DOHH2 (cell line): ENCODE data around the gene SLX4IP.

Experiments used
- H3F3A ChIP-seq: fragments of 200-600 bp; sonication (generic), shearing (Covaris generic); 2 replicates; pipeline ENCODE4 v1.6.0; 2016; ENCODE audit warnings: antibody characterized with exemption, mild to moderate bottlenecking; ENCODE audit not compliant: control insufficient read depth, insufficient read depth
- H3K27ac ChIP-seq: fragments of 200-600 bp; sonication (generic); 2 replicates; pipeline ENCODE4 v1.5.1; 2014; ENCODE audit warnings: low read depth, mild to moderate bottlenecking, low read length, moderate library complexity
- H3K27me3 ChIP-seq: fragments of 200-600 bp; sonication (generic); 2 replicates; pipeline ENCODE4 v1.6.1; 2014; ENCODE audit warnings: mild to moderate bottlenecking, low read length, mixed read lengths; ENCODE audit not compliant: control insufficient read depth
- H3K36me3 ChIP-seq: fragments of 200-600 bp; sonication (generic); 2 replicates; pipeline ENCODE4 v1.6.1; 2014; ENCODE audit warnings: mild to moderate bottlenecking, low read length, moderate library complexity, mixed read lengths; ENCODE audit not compliant: control insufficient read depth
- H3K4me1 ChIP-seq: fragments of 200-600 bp; sonication (generic); 2 replicates; pipeline ENCODE4 v1.6.1; 2014; ENCODE audit warnings: mild to moderate bottlenecking, low read length, mixed read lengths; ENCODE audit not compliant: control insufficient read depth
- H3K4me2 ChIP-seq: fragments of 200-600 bp; sonication (generic); 2 replicates; pipeline ENCODE4 v1.6.0; 2014; ENCODE audit warnings: mild to moderate bottlenecking, low read length, moderate library complexity
- H3K4me3 ChIP-seq: fragments of 200-600 bp; sonication (generic); 2 replicates; pipeline ENCODE4 v1.5.1; 2014; ENCODE audit warnings: mild to moderate bottlenecking, low read length, mixed read lengths
- H3K79me2 ChIP-seq: fragments of 200-600 bp; sonication (generic); 2 replicates; pipeline ENCODE4 v1.6.1; 2014; ENCODE audit warnings: mild to moderate bottlenecking, low read length, mixed read lengths; ENCODE audit not compliant: control insufficient read depth
- H3K9me2 ChIP-seq: fragments of 200-600 bp; sonication (generic); replicated peaks from 2 replicates; pipeline ENCODE4 v1.6.1; 2014; ENCODE audit warnings: mild to moderate bottlenecking, low read length, mixed read lengths; ENCODE audit not compliant: control insufficient read depth
- H3K9me3 ChIP-seq: fragments of 200-600 bp; sonication (generic); 2 replicates; pipeline ENCODE4 v1.6.1; 2014; ENCODE audit warnings: antibody characterized with exemption, low read length, mixed read lengths; ENCODE audit not compliant: control insufficient read depth, insufficient read depth
- H4K20me1 ChIP-seq: fragments of 200-600 bp; sonication (generic); 2 replicates; pipeline ENCODE4 v1.6.0; 2014; ENCODE audit warnings: low read depth, mild to moderate bottlenecking, antibody characterized with exemption, low read length, moderate library complexity; ENCODE audit not compliant: control insufficient read depth, insufficient read depth
- EZH2phosphoT487 ChIP-seq: fragments of 200-600 bp; sonication (generic); IDR thresholded peaks from 2 replicates; pipeline ENCODE4 v1.6.1; 2017; ENCODE audit warnings: borderline replicate concordance, mild to moderate bottlenecking, antibody characterized with exemption, low read length, moderate library complexity, mixed read lengths
- TF ChIP-seq, protein P1 (sequence below): fragments of 200-600 bp; sonication (generic); IDR thresholded peaks from one replicate; pipeline ENCODE4 v1.5.1; 2014; ENCODE audit warnings: antibody characterized with exemption, mild to moderate bottlenecking, low read depth, low read length; ENCODE audit not compliant: poor library complexity, severe bottlenecking

The SLX4IP gene

DNA sequence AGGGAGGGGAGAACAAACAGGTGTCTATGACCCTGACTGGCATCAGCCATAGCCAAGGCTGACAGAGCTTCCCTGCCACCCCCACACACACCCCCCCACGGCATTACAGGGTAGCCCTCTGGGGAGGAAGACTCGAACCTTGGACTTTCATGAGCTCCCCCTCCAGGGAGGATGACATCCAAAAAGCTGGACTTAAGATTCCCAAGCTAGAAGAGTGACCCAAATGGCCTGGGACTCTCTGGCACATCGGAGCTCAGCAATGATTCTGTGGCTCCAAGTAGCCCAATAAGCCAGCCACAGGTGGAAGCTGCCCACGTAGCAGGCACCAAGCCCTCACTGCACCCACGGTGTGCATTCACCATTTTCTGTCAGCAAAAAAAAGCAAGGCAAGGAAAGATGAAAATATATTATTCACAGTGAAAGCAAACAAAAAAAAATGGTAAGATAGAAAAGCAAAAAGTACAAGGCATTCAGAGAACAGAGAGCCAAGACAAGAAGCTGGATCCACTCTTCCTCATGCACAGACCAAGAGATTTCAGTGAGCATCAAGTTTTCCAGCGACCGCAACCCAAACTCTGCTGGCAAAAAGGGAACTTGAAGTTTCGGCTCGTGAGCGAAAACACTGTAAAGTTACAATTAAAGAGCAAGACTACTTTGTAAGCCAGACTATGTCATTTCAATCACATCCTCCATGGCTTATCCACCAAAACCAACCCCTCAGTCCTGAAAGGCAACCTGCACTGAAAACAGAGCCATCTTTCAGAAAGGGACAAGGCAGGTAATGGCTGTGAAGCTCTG is 227.8 kb downstream of the SLX4IP start:
- no peak overlapping the region for H3K4me3 ChIP-seq
- no peak overlapping the region for H3K4me2 ChIP-seq
- H4K20me1 ChIP-seq = no peaks in the 10 kb centered on the region
- no peaks in the 10 kb centered on the region for H3K9me2 ChIP-seq
- H3K27ac ChIP-seq = no peak overlapping the region
- peaks cover 25% of the 10 kb centered on the region for H3K27me3 ChIP-seq
- no peaks in the 10 kb centered on the region for H3K36me3 ChIP-seq
- no peaks in the 10 kb centered on the region for H3K79me2 ChIP-seq
- no peaks in the 10 kb centered on the region for H3F3A ChIP-seq
- no peaks in the 10 kb centered on the region for H3K9me3 ChIP-seq
- TF ChIP-seq EZH2phosphoT487 = no peak
- TF ChIP-seq, protein P1, sequence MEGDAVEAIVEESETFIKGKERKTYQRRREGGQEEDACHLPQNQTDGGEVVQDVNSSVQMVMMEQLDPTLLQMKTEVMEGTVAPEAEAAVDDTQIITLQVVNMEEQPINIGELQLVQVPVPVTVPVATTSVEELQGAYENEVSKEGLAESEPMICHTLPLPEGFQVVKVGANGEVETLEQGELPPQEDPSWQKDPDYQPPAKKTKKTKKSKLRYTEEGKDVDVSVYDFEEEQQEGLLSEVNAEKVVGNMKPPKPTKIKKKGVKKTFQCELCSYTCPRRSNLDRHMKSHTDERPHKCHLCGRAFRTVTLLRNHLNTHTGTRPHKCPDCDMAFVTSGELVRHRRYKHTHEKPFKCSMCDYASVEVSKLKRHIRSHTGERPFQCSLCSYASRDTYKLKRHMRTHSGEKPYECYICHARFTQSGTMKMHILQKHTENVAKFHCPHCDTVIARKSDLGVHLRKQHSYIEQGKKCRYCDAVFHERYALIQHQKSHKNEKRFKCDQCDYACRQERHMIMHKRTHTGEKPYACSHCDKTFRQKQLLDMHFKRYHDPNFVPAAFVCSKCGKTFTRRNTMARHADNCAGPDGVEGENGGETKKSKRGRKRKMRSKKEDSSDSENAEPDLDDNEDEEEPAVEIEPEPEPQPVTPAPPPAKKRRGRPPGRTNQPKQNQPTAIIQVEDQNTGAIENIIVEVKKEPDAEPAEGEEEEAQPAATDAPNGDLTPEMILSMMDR = no peak
- no peaks in the 10 kb centered on the region for H3K4me1 ChIP-seq

DNA sequence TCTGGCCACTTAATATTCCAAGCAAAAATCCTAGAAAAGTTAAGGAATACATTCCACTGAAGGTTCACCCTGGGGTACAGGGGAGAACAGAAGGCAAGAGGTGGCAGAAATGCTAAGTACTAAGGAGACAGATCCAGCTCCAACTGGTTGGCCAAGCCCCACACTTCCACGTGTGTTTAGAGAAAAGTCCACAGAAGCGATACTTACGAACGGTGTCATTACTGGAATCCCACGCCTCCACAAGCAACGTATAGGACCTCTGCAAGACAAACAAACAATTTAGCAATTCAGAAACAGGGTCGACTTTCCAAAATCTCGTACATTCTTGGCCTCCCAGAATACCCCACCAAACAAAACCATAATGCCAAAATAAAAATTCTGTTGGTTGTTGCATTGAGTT is 228.7 kb downstream of the SLX4IP start:
- H3K27me3 ChIP-seq = peaks cover 26% of the 10 kb centered on the region
- H3K27ac ChIP-seq = no peak overlapping the region

DNA sequence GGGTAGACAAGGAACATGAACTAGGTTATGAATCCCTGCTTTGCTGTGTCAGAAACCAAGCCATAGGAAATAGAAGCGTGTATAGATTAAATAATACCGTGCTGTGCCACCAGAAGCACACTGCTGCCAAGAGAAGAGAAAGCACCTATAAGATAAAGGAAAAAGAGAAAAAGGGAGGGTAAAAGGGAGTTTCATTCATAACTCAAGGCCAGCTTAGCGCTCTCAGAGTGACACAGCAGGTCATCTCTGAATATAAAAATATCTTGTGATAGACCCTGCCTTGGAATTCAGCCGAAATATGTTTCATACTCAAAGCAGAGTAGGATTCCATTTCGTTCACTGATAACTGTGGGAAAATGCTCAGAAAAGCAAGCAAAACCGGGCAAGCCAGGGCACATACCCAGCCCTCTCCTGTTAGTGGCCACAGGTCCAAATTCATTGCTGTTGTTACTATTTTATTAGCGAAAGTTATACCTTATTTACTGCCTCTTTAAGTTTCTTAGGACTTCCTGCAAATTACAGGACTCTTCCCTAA is 230.0 kb downstream of the SLX4IP start:
- peaks cover 4% of the 10 kb centered on the region for H3K4me1 ChIP-seq
- no peak overlapping the region for H3K4me3 ChIP-seq
- no peaks in the 10 kb centered on the region for H3K9me2 ChIP-seq
- H3F3A ChIP-seq = no peaks in the 10 kb centered on the region
- no peak overlapping the region for H3K27ac ChIP-seq
- no peaks in the 10 kb centered on the region for H3K36me3 ChIP-seq
- no peak overlapping the region for H3K4me2 ChIP-seq
- H3K9me3 ChIP-seq = no peaks in the 10 kb centered on the region
- TF ChIP-seq, protein P1 = no peak
- no peak for TF ChIP-seq EZH2phosphoT487
- no peaks in the 10 kb centered on the region for H3K79me2 ChIP-seq
- no peaks in the 10 kb centered on the region for H4K20me1 ChIP-seq
- peaks cover 32% of the 10 kb centered on the region for H3K27me3 ChIP-seq

More for the DNA sequence above, 228.7 kb downstream of the SLX4IP start:
- no peak for TF ChIP-seq EZH2phosphoT487
- TF ChIP-seq, protein P1 = no peak
- H3K4me2 ChIP-seq = no peak overlapping the region
- H4K20me1 ChIP-seq = no peaks in the 10 kb centered on the region
- no peaks in the 10 kb centered on the region for H3K36me3 ChIP-seq
- no peaks in the 10 kb centered on the region for H3K79me2 ChIP-seq
- H3K9me3 ChIP-seq = no peaks in the 10 kb centered on the region
- H3F3A ChIP-seq = no peaks in the 10 kb centered on the region
- no peaks in the 10 kb centered on the region for H3K9me2 ChIP-seq
- no peaks in the 10 kb centered on the region for H3K4me1 ChIP-seq
- no peak overlapping the region for H3K4me3 ChIP-seq
